ENCODE measurements around the gene STEAP3. TPM values are rescaled to one million over a fixed set of nuclear protein-coding genes. Genes with fewer than 3 reads are reported as not detected.
A peak's percentile ranks its signal among the peaks of the same experiment; 100 is the strongest.

STEAP3 gene
- total RNA-seq, 1 donor from 2014 or later, result 44.6 TPM

DNA sequence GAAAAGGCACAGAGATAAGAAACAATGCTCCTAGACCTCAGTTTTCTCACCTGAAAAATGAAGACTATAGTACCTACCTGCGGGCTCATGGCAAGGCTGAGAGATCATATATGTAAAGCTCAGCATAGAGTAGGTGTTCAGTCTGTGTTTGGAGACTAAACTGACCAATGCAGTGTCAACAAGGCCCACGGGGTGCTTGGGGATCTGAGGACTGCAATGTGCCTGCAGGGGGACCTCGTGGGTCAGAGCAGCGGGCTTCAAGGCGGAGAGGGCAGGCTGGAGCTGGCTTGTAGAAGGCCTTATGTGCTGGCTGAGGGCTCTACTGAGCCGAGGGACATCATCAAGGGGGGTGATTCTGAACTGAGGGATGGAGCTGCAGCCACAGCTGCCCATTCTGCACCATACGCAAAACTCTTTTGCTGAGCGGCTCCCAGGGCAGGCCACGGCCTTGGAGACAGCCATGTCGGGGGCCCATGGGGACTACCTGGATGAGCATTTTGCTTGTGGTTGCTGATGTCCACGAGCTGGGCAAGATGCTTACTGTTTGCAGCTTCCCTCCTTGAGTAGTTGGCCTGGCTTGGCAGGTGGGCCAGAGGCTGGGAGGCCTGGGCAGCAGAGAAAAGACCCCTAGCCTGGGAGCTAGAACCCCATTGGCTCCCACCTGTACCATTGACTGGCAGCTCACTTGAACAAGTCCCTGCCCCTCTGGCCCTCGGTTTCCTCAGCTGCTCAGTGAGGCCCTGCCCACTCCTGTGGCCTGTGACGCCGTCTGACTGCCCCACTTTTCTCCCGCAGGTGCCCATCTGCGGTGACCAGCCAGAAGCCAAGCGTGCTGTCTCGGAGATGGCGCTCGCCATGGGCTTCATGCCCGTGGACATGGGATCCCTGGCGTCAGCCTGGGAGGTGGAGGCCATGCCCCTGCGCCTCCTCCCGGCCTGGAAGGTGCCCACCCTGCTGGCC, 23.5 kb downstream of the STEAP3 start:
- Mint-ChIP-seq H3K4me1 (ENCODE audit: low read depth) (peaks cover 65% of the 10 kb centered on the region), H3K27ac (ENCODE audit: unreplicated experiment) (no peak overlapping the region), H3K27me3 (ENCODE audit: low read depth) (no peaks in the 10 kb centered on the region), H3K4me3 (ENCODE audit: unreplicated experiment) (no peak overlapping the region), H3K36me3 (ENCODE audit: low read depth) (peaks cover 18% of the 10 kb centered on the region), H3K9me3 (ENCODE audit: low read depth) (peaks cover 3% of the 10 kb centered on the region)
- DNase-seq (ENCODE audit: low spot score), result no peak
- TF ChIP-seq, protein P1, sequence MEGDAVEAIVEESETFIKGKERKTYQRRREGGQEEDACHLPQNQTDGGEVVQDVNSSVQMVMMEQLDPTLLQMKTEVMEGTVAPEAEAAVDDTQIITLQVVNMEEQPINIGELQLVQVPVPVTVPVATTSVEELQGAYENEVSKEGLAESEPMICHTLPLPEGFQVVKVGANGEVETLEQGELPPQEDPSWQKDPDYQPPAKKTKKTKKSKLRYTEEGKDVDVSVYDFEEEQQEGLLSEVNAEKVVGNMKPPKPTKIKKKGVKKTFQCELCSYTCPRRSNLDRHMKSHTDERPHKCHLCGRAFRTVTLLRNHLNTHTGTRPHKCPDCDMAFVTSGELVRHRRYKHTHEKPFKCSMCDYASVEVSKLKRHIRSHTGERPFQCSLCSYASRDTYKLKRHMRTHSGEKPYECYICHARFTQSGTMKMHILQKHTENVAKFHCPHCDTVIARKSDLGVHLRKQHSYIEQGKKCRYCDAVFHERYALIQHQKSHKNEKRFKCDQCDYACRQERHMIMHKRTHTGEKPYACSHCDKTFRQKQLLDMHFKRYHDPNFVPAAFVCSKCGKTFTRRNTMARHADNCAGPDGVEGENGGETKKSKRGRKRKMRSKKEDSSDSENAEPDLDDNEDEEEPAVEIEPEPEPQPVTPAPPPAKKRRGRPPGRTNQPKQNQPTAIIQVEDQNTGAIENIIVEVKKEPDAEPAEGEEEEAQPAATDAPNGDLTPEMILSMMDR (IDR thresholded peaks at IDR 0.05), result peak; percentile 14

DNA sequence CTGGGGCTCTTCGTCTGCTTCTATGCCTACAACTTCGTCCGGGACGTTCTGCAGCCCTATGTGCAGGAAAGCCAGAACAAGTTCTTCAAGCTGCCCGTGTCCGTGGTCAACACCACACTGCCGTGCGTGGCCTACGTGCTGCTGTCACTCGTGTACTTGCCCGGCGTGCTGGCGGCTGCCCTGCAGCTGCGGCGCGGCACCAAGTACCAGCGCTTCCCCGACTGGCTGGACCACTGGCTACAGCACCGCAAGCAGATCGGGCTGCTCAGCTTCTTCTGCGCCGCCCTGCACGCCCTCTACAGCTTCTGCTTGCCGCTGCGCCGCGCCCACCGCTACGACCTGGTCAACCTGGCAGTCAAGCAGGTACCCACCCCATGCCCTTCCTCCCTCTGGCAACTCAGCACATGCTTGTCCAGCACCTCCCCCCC, 24.2 kb downstream of the STEAP3 start:
- H3K4me3 Mint-ChIP-seq (ENCODE audit: unreplicated experiment), result no peak overlapping the region
- TF ChIP-seq, protein P1 (IDR thresholded peaks at IDR 0.05), result no peak
- no peaks in the 10 kb centered on the region for H3K27me3 Mint-ChIP-seq (ENCODE audit: low read depth)
- no peak overlapping the region for H3K27ac Mint-ChIP-seq (ENCODE audit: unreplicated experiment)
- DNase-seq (ENCODE audit: low spot score), result no peak
- H3K9me3 Mint-ChIP-seq (ENCODE audit: low read depth), result peaks cover 3% of the 10 kb centered on the region
- peaks cover 67% of the 10 kb centered on the region for H3K4me1 Mint-ChIP-seq (ENCODE audit: low read depth)
- peaks cover 18% of the 10 kb centered on the region for H3K36me3 Mint-ChIP-seq (ENCODE audit: low read depth)

DNA sequence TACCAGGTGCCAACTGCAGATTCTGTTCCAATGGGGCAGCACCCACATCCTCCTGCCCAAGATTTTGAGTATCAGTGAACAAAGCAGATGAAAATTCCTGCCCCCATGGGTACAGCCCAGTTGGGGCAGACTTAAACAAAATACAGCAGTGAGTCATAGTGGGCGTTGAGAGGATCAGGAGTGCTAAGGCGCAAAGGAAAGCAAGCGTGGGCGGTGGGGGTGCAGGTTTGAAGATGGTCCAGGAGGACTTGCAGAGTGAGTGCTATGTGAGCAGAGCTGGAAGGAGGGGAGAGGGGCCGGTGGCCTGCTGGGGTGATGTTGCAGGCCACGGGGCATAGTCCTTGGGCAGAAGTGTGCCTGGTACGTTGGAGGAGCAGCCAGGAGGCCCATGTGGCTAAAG, 24.7 kb downstream of the STEAP3 start:
- peaks cover 3% of the 10 kb centered on the region for H3K9me3 Mint-ChIP-seq (ENCODE audit: low read depth)
- peak overlapping the region; percentile 42 for H3K27ac Mint-ChIP-seq (ENCODE audit: unreplicated experiment)
- H3K27me3 Mint-ChIP-seq (ENCODE audit: low read depth), result no peaks in the 10 kb centered on the region
- no peak overlapping the region for H3K4me3 Mint-ChIP-seq (ENCODE audit: unreplicated experiment)
- H3K36me3 Mint-ChIP-seq (ENCODE audit: low read depth), result peaks cover 18% of the 10 kb centered on the region
- TF ChIP-seq, protein P1 (IDR thresholded peaks at IDR 0.05), result no peak
- peaks cover 68% of the 10 kb centered on the region for H3K4me1 Mint-ChIP-seq (ENCODE audit: low read depth)
- no peak for DNase-seq (ENCODE audit: low spot score)

DNA sequence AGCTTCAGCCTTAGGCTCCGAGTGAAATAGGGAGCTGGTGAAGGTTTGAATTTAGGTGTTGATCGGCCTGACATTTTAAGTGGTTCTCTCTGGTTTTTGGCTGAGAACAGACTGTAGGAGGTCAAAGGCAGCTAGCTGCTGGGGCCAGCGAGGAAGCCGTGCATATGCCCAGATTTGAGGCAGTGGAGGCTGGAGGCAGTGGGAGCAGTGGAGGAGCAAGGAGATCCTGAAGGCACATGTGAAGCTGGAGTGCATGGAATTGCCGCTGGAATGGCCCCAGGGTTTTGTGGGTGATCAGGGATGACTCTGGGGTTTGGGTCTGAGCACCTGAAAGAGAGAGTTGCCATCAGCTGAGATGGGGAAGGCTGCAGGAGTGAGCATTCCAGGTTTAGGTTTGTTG, 25.1 kb downstream of the STEAP3 start:
- Mint-ChIP-seq H3K9me3 (ENCODE audit: low read depth) (peaks cover 3% of the 10 kb centered on the region), H3K27ac (ENCODE audit: unreplicated experiment) (no peak overlapping the region), H3K27me3 (ENCODE audit: low read depth) (no peaks in the 10 kb centered on the region), H3K4me1 (ENCODE audit: low read depth) (peaks cover 69% of the 10 kb centered on the region), H3K36me3 (ENCODE audit: low read depth) (peaks cover 18% of the 10 kb centered on the region), H3K4me3 (ENCODE audit: unreplicated experiment) (no peak overlapping the region)
- no peak for DNase-seq (ENCODE audit: low spot score)
- TF ChIP-seq, protein P1 (IDR thresholded peaks at IDR 0.05), result no peak

DNA sequence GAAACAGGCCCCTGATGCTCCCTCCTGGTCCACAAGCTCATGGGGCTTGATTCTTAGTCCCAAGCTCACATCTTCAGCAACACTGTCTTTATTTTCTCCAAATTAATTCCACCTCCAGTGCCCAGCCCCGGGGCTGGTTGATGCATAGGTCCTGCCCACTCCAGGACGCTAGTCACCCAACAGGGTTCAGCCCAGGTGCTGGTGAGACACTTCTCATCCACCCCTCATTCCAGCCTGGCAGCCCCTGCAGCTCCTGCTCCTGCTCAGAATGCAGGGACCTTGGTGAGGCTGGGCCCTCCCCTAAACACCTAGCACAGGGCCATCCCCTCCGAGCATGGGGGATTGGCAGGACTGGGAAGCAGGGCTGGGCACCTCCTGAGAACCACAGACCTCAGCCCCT, 25.7 kb downstream of the STEAP3 start:
- no peak overlapping the region for H3K4me3 Mint-ChIP-seq (ENCODE audit: unreplicated experiment)
- no peaks in the 10 kb centered on the region for H3K27me3 Mint-ChIP-seq (ENCODE audit: low read depth)
- TF ChIP-seq, protein P1 (IDR thresholded peaks at IDR 0.05), result no peak
- peaks cover 74% of the 10 kb centered on the region for H3K4me1 Mint-ChIP-seq (ENCODE audit: low read depth)
- DNase-seq (ENCODE audit: low spot score), result no peak
- no peak overlapping the region for H3K27ac Mint-ChIP-seq (ENCODE audit: unreplicated experiment)
- H3K36me3 Mint-ChIP-seq (ENCODE audit: low read depth), result peaks cover 18% of the 10 kb centered on the region
- peaks cover 3% of the 10 kb centered on the region for H3K9me3 Mint-ChIP-seq (ENCODE audit: low read depth)
